ENCODE data around the gene TRAP1.
"Not testable (repeated sequence)": the region's sequence is repeated elsewhere in the genome, so short reads cannot be mapped to it uniquely, and the experiment has no call there.

DNA sequence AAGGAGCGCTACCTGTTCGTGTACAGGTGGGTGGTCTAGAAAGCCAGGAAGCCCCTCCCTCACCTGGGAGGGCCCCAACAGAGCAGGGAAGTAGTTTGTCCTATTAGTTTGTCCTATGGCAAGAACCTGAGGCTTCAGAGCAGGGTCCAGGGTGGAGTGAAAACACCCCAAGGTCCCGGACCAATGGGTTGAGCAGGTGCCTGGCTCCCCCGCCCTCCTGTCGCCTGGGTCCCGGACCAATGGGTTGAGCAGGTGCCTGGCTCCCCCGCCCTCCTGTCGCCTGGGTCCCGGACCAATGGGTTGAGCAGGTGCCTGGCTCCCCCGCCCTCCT is 61.2 kb downstream of the TRAP1 start:
- TF ChIP-seq POLR2A, POLR2AphosphoS5 (IDR thresholded peaks at IDR 0.05): not testable (repeated sequence)
- TF ChIP-seq, protein P1, sequence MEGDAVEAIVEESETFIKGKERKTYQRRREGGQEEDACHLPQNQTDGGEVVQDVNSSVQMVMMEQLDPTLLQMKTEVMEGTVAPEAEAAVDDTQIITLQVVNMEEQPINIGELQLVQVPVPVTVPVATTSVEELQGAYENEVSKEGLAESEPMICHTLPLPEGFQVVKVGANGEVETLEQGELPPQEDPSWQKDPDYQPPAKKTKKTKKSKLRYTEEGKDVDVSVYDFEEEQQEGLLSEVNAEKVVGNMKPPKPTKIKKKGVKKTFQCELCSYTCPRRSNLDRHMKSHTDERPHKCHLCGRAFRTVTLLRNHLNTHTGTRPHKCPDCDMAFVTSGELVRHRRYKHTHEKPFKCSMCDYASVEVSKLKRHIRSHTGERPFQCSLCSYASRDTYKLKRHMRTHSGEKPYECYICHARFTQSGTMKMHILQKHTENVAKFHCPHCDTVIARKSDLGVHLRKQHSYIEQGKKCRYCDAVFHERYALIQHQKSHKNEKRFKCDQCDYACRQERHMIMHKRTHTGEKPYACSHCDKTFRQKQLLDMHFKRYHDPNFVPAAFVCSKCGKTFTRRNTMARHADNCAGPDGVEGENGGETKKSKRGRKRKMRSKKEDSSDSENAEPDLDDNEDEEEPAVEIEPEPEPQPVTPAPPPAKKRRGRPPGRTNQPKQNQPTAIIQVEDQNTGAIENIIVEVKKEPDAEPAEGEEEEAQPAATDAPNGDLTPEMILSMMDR (IDR thresholded peaks at IDR 0.05): not testable (repeated sequence)
